Endodermal cell (in vitro differentiated cells): Measurements from ENCODE around the gene ADTRP. TPM values are rescaled to one million over a fixed set of nuclear protein-coding genes. Genes with fewer than 3 reads are reported as not detected.

Experiments
- DNase-seq: peaks from one replicate; pipeline ENCODE4 v3.0.0-alpha.2; 2017
- H3K27ac ChIP-seq: 2 replicates; pipeline ENCODE4 v1.5.1; 2013; ENCODE audit warnings: mild to moderate bottlenecking, low read depth, low read length, moderate library complexity
- H3K27me3 ChIP-seq: 2 replicates; pipeline ENCODE4 v1.6.1; 2013; ENCODE audit warnings: mild to moderate bottlenecking, low read length, moderate library complexity; ENCODE audit not compliant: insufficient read depth, control insufficient read depth, poor library complexity, severe bottlenecking
- H3K36me3 ChIP-seq: 2 replicates; pipeline ENCODE4 v1.7.0; 2013; ENCODE audit warnings: mild to moderate bottlenecking, low read length, moderate library complexity; ENCODE audit not compliant: control insufficient read depth, insufficient read depth
- H3K4me1 ChIP-seq: one replicate; pipeline ENCODE4 v1.7.0; 2013; ENCODE audit warnings: low read length; ENCODE audit not compliant: control insufficient read depth, insufficient read depth
- H3K4me3 ChIP-seq: 2 replicates; pipeline ENCODE4 v1.5.1; 2013; ENCODE audit warnings: mild to moderate bottlenecking, low read length, moderate library complexity
- H3K9ac ChIP-seq: 2 replicates; pipeline ENCODE4 v1.6.1; 2013; ENCODE audit warnings: mild to moderate bottlenecking, low read length, moderate library complexity; ENCODE audit not compliant: poor library complexity, severe bottlenecking; ENCODE audit errors: extremely low read depth
- H3K9me3 ChIP-seq: 2 replicates; pipeline ENCODE4 v1.6.1; 2013; ENCODE audit warnings: mild to moderate bottlenecking, low read length, moderate library complexity; ENCODE audit not compliant: control insufficient read depth
- H3K27ac Mint-ChIP-seq: 2 replicates; pipeline ENCODE4 v1.8.0; 2020; ENCODE audit warnings: mixed read lengths
- H3K27me3 Mint-ChIP-seq: 2 replicates; pipeline ENCODE4 v1.8.0; 2021; ENCODE audit warnings: mild to moderate bottlenecking, mixed read lengths; ENCODE audit not compliant: insufficient read depth
- H3K36me3 Mint-ChIP-seq: 2 replicates; pipeline ENCODE4 v1.8.0; 2020; ENCODE audit warnings: low read depth, mixed read lengths
- H3K4me1 Mint-ChIP-seq: 2 replicates; pipeline ENCODE4 v1.8.0; 2020; ENCODE audit warnings: mixed read lengths
- H3K4me3 Mint-ChIP-seq: 2 replicates; pipeline ENCODE4 v1.8.0; 2020; ENCODE audit warnings: mild to moderate bottlenecking, moderate library complexity, mixed read lengths
- H3K9me3 Mint-ChIP-seq: 2 replicates; pipeline ENCODE4 v1.8.0; 2020; ENCODE audit warnings: mild to moderate bottlenecking, mixed read lengths
- WGBS, 2 experiments: methylation state at CpG; one replicate each; pipeline versions ENCODE4 v1.1.5 to v1.1.7; 2013; ENCODE audit warnings: missing lambda C conversion rate in 2 of 2, mixed read lengths in 1 of 2; ENCODE audit not compliant: insufficient coverage in 1 of 2, insufficient read length in 1 of 2; 5-methylcytosine and 5-hydroxymethylcytosine counted together
- total RNA-seq, 2 donors: library from RNA; stranded (reverse); fragmentation: NEBNext Ultra II Directional in 1 of 2; extraction: Animal tissue kit (Norgen Biotek cat#: 25700) in 1 of 2; gene quantifications; 2 replicates in 1 of 2; 3 replicates in 1 of 2; pipeline ENCODE4 v1.2.1, GENCODE V29; 2021
- TF ChIP-seq, protein P1 (sequence below): fragments of 200-600 bp; sonication (generic); conservative IDR thresholded peaks from 2 replicates; pipeline ENCODE4 v1.5.0; 2021; ENCODE audit warnings: antibody characterized with exemption, mild to moderate bottlenecking

Gene ADTRP
- total RNA-seq, 2 donors from 2014 or later, result 0.20 to 0.29 TPM

DNA sequence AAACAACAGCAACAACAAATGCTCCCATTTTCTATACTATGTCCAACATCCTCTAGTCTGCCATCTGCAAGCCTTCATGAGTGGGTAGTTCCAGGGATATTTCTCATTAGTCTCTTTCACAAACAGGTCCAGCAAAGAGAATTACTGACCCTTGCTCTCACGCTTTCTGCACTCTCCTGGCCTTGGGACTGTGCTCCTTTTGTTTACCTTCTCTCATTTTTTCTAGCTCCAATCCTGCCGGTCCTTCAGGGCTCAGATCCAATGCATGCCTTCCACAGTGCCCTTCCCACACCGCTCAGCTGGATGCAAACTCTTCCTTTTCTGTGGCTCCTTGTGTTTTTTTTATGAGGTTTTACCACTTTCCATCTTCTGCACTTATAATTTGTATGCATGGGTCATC is 47.2 kb downstream of the ADTRP start:
- H3K27ac Mint-ChIP-seq, result no peak overlapping the region
- DNase-seq, result no peak
- H3K4me1 Mint-ChIP-seq, result peaks cover 17% of the 10 kb centered on the region
- H3K9me3 Mint-ChIP-seq, result no peaks in the 10 kb centered on the region
- Histone ChIP-seq H3K27me3 (no peaks in the 10 kb centered on the region), H3K9me3 (no peaks in the 10 kb centered on the region), H3K9ac (no peak overlapping the region), H3K4me1 (peaks cover 5% of the 10 kb centered on the region), H3K36me3 (no peaks in the 10 kb centered on the region), H3K4me3 (no peak overlapping the region), H3K27ac (no peak overlapping the region)
- H3K27me3 Mint-ChIP-seq, result peaks cover 10% of the 10 kb centered on the region
- H3K4me3 Mint-ChIP-seq, result no peak overlapping the region
- H3K36me3 Mint-ChIP-seq, result no peaks in the 10 kb centered on the region
- TF ChIP-seq, protein P1, sequence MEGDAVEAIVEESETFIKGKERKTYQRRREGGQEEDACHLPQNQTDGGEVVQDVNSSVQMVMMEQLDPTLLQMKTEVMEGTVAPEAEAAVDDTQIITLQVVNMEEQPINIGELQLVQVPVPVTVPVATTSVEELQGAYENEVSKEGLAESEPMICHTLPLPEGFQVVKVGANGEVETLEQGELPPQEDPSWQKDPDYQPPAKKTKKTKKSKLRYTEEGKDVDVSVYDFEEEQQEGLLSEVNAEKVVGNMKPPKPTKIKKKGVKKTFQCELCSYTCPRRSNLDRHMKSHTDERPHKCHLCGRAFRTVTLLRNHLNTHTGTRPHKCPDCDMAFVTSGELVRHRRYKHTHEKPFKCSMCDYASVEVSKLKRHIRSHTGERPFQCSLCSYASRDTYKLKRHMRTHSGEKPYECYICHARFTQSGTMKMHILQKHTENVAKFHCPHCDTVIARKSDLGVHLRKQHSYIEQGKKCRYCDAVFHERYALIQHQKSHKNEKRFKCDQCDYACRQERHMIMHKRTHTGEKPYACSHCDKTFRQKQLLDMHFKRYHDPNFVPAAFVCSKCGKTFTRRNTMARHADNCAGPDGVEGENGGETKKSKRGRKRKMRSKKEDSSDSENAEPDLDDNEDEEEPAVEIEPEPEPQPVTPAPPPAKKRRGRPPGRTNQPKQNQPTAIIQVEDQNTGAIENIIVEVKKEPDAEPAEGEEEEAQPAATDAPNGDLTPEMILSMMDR, result no peak
- 72 to 92% methylated on average over 3 of the region's 3 CpGs for WGBS, 2 experiments

DNA sequence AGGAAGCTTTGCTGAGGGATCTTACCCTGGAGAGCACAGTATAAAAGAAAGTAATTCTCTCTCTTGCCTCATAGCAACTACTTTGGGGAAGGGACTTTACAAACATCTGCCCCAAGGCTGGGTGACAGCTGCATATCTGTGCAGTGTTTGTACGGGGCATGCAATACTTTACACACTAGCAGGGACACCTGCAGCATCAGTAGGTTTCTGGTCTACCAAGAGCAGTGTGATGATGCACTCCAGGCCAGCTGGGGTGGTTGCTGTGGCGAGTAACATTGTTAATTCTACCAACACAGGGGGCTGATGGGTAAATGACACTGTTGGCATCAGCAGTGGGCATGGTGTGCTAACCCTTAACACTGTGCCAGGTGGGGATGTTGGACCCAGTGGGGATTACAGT is 48.0 kb downstream of the ADTRP start:
- no peak overlapping the region for H3K27ac ChIP-seq
- H3K9me3 Mint-ChIP-seq, result no peaks in the 10 kb centered on the region
- H3K4me1 ChIP-seq, result peaks cover 5% of the 10 kb centered on the region
- H3K27me3 Mint-ChIP-seq, result peaks cover 10% of the 10 kb centered on the region
- H3K27me3 ChIP-seq, result no peaks in the 10 kb centered on the region
- TF ChIP-seq, protein P1, result no peak
- no peak overlapping the region for H3K9ac ChIP-seq
- no peaks in the 10 kb centered on the region for H3K36me3 Mint-ChIP-seq
- H3K4me3 Mint-ChIP-seq, result no peak overlapping the region
- no peak overlapping the region for H3K27ac Mint-ChIP-seq
- no peak for DNase-seq
- no peaks in the 10 kb centered on the region for H3K9me3 ChIP-seq
- WGBS, 2 experiments, result 87 to 90% methylated on average over 2 of the region's 2 CpGs
- H3K4me3 ChIP-seq, result no peak overlapping the region
- H3K36me3 ChIP-seq, result no peaks in the 10 kb centered on the region
- peaks cover 17% of the 10 kb centered on the region for H3K4me1 Mint-ChIP-seq

DNA sequence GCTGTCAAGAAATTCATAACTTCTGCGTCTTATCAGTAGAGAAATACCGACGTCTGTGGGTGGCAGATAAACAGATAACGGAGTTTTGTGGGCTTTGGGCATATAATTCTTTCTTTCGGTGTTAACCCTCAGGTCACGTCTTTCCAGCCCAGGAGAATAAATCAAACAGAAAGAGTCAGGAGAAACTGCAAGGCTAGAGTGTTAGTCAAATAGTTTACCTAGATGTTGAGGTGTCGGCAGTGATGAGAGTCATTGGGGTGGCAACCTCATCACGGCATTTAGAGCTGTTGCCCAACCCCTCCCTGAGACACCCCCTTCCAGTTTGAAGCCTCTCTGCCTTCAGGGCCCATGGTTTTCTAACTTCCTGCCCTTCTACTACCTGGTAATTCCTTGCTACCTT is 49.5 kb downstream of the ADTRP start:
- Histone ChIP-seq H3K4me3 (no peak overlapping the region), H3K9ac (no peak overlapping the region), H3K9me3 (no peaks in the 10 kb centered on the region), H3K27me3 (no peaks in the 10 kb centered on the region), H3K4me1 (peaks cover 5% of the 10 kb centered on the region), H3K27ac (no peak overlapping the region), H3K36me3 (no peaks in the 10 kb centered on the region)
- TF ChIP-seq, protein P1, result no peak
- Mint-ChIP-seq H3K36me3 (no peaks in the 10 kb centered on the region), H3K27ac (no peak overlapping the region), H3K4me1 (peaks cover 17% of the 10 kb centered on the region), H3K9me3 (no peaks in the 10 kb centered on the region), H3K4me3 (no peak overlapping the region), H3K27me3 (peaks cover 3% of the 10 kb centered on the region)
- DNase-seq, result no peak
- WGBS, 2 experiments, result 93 to 95% methylated on average over 8 of the region's 8 CpGs
